Activated CD8-positive, alpha-beta memory T cell treated with anti-CD3 and anti-CD28 coated beads for 4 hours (primary cell): ENCODE results near the gene NOC2L.
"Not testable (repeated sequence)": the region's sequence is repeated elsewhere in the genome, so short reads cannot be mapped to it uniquely, and the experiment has no call there.

ENCODE experiments used
- DNase-seq, 2 donors: peaks; one replicate each; pipeline ENCODE4 v3.0.0-alpha.2; 2020; ENCODE audit warnings: low read depth in 2 of 2

The NOC2L gene

DNA sequence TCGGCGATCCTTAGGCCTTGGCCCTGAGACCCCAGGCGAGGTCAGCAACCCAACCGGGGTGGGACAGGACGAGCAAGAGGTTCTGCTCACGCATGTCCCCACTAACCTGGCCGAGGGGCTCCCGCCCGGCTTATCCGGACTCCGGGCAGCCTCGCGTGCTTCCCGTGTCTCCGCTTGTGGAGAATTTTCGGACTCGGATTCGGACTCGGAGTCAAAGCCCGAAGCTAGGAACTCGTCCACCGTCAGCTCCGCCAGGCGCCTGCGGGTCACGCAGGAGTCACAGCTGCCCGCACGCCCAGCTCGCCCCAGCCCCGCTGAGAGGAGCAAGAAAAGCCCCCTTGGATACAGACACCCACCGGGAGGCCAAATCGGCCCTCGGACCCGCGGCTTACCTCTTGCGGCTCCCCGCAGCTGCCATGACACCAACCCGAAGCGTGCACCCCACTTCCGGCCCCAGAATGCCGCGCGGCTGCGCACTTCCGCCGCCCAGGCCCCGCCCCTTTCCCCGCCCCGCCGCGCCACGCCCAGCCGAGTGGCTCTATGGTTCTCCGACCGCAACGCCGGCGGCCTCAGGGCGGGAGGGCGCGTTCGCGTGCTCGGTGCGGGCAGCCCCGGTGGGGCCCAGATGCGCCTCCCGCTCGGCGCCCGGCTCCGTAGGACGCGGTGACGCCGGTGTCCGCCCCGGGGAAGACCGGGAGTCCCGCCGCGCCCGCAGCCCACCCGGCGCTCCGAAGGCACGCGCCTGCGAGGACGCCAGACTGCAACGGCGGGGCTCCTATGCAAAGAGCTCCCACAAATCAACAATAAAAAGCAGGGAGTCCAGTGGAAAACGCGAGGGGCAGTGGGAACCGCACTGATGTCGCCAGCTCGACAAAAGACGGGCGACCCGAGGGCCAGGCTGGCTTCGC, at the start of gene NOC2L:
NOC2L (minus strand) TSS at position 434 of the 908 bp plus-strand sequence; CDS start at position 418, 16 bp downstream.
- peak; percentile 90 to 97 for DNase-seq

DNA sequence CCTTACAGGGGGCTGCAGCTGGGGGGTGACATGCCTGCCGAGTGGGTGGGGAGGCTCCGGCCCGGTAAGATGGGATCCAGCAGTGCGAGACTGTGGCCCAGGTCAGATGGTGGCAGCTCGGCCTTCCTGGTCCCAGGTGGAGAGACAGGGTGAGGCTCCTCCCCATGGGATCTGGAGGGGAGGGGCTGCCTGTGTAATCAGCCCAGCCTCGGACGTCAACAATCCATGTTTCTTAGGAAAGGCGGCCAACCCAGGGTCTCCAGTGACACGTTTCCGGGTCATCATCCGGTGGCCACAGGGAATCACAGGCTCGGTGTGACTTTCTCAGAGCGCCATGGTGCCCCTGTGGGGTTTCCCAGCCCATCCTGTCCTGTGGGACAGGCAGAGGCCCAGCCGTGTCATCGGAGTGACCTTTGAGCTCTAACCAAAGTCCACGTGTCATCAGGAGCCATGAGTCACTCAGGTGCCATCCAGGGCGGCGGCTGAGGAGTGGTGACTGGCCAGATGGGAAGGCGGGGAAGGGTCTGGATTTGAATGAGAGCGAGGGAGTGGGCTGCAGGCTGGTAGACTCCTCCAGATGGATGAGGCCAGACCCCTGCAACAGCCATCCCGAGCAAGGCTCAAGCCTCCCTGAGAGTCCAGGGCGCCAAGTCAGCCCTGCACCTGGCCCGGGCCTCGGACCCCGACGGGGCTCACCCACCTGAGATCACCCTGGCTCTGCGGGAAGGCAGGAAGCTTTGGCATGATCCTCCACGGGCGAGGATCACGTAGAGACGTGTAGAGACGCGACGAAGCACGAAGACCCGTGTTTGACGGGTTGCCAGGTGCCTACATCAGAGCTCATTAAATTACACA, 47.5 kb upstream of the NOC2L start:
- DNase-seq = no peak

DNA sequence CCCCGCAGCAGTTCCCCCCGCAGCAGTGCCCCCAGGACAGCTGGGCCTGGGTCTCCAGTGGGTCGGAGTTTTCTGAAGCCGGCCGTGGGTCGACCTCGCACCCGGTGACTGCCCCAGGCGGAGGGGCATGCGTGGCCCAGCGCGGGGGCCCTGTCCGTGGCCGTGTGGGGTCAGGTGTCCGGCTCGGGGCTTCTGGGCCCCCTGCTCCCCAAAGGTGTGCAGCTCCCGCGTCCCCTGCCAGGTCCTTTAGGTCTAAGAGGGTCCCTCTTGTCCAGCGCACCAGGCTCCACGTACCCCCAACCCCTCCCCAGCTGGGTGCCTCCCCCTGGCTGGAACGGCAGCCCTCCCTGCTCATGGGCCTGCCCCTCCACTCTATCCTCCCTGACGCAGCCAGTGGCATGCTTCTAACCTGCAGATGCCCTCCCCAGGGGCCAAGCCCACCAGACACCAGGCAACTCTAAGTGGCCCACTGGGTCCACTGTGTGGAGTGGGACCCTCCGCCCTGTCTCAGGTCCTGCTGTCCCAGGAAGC, 46.8 kb upstream of the NOC2L start:
- DNase-seq = no peak

DNA sequence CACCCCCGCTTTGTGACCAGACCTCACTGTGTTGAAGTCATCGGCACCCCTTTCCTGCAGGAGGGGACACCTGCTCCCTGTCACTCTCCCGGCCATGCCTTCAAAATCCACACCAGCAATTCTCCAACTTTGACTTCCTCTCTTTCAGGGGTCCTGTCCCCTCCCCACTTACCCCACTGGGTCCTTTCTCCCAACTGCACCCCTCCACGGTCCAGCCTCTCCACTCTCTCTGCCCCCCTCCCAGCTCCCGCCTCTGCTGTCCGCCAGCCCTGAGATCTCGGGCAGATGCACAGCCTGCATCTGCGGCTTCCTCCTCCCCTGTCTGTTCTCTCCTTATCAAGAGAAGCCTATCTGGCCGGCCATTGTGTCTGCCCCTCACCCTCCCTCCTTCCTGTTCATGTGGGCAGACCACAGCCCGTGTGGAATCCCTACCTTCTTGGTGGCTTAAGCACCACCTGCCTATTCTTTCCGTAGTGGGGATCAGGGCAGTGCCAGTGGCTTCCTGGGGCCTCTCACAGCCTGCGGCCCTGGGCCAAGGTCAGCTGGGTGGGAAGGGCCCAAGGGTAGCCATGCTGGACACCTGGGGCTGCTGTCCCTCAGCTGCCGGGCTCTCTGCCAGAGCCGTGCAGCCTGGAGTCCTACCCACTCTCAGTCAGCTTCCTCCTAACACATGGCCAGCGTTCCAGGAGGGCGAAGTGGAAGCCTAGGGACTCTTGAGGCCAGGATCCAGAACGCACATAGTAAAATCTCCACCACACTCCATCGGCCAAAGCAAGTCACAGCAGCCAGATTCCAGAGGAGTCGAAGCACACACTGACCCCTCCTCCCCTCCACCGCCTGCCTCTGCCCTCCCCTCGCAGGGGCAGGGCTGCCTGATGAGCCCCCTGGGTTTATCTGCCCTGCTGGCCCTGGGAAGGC, 46.0 kb upstream of the NOC2L start:
- DNase-seq = no peak

DNA sequence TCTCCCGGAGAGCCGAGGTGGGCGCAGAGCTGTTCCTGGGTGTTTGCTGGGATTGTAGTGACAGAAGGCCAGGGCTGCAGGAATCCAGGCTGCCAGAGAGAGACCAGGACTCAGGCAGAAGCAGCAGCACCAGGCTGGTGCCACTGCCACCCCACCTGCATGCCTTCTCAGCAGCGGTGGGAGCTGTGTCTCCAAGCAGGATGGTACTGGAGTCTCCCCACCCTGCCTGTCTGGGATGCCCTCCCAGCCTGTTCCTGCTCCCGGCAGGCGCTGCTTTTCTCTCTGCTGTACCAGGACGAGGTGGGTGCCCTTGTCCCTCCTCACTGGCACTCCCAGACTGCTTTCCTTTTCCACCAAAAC, 45.3 kb upstream of the NOC2L start:
- no peak for DNase-seq

DNA sequence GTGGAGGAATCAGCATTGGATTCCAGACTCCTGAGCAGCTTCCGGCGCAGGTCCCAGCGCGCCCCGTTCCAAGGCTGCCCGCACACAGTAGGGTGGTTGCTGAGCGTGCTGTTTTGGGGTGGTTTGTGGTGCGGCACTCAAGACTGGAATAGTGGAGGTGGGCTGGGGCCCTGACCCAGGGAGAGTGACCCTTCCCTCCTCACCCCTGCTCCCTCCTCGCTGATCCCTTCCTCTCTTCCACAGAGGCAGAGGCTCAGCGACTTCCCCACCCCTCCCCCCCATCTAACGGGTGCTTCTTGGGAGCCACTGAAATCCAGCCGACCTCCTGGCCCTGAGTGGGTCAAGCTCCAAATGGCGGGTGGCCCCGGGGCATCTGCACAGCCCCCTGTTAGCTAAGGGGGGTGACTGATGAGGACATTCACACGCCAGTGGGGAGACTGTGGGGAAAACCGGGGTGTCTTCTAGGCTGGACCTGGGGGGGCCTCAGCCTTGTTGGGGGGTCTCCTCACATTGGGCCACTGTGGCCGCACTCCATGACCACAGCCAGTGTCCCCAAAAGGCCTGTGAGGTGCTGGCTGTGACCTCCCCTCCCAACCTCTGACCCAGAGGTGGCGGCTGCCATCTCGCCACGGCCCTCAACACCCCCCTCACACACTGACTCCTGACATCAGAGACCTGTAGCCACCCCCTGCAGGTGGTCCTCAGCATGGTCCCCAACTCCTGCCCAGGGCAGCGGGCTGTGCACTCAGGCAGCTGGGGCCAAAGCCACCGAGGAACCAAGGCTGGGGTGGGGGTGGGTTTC, 44.8 kb upstream of the NOC2L start:
- no peak for DNase-seq

DNA sequence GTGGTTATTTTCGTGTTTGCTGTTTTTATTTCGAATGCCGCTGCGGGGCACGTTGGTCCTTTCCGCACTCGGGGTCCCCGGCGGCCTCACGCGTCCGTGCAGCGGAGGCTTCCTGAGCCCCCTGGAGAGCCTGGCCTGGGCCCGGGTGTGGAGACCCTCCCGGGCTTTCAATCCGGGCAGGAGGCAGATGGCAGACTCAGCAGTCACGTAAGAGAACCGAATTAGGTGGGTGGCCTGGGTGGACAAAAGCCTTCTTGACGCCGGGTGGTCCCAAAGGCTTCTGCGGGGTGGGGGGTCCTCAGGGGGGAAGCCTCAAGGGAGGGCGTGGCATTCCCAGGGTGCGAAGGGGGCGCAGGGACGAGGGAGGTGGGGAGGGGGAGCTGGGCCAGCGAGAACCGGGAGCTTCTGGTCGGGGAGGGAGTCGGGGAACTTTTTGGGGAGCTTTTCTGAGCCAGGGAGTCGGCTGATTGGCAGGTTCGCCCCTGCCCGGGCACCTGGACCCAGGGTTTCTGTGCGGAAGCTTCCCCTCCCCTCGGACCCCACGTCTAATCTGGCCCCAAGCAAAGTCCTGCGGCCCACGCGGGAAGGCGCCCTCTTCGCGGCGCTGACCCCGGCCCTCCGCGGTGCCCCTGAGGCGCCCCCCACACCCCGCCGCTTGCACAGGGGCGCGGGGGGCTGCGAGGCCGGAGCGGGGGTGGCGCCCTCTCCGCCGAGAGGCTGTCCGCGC, 42.2 kb upstream of the NOC2L start:
- DNase-seq = no peak

DNA sequence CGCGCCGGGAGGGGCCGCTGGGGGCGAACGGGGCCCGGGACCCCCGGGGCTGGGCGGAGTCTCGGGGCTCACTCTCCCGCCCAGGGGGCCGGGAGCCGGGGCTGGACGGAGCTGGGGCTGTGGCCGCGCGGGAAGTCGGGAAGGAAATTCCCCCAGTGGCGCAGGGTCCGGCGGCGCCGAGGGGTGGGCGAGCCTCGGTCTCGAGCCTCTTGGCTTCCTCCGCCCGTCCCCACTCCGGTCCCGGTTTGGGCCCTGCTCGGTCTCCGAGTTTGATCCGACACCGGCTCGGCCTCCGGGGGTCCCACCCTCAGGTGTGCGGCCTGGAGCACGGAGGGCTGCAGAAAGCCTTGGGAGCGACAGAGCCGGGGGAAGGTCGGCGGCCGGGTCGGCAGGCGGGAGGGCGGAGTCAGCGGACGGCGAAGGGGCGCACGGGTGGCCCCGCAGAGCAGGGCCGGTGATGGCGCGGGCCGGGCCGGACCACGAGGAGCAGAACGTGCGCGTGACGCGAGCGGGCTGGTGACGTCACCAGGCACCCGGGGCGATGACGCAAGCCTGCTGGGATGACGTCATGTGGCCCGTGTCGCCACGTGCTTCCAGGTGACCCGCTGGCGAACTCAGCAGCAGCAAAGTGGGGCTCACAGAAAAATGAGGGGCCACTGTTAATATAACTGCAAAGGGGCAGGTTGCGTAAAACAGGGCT, 41.5 kb upstream of the NOC2L start:
- DNase-seq = peak; percentile 49 to 55

DNA sequence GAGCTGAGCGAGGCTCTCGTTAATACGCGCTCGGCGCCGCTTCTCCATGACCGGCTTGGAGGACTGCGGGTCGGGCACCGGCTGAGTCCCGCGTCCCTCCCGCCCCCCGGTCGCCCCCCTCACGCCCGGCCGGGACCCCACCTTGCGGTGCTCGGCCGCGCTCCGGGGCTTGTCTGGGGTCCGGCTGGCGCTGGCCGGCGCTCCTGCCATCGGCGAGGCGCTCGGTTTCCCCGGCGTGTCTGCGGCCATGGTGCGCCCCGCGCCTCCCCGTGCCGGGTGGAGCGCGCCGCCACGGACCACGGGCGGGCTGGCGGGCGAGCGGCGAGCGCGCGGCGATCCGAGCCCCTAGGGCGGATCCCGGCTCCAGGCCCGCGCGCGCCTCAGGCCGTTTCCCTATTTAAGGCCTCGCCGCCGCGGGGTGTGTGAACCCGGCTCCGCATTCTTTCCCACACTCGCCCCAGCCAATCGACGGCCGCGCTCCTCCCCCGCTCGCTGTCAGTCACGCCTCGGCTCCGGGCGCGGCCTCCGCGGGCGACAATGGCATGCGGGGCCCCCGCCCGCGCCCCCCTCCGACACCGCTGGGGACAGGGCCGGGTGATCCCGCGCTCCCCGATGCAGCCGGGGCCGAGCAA, 40.8 kb upstream of the NOC2L start, which contains the start of gene HES4:
HES4 (minus strand) TSS at position 373 of the 632 bp plus-strand sequence; CDS start at position 249, 124 bp downstream.
- peak in 1 of 2 donors; percentile 36 for DNase-seq

DNA sequence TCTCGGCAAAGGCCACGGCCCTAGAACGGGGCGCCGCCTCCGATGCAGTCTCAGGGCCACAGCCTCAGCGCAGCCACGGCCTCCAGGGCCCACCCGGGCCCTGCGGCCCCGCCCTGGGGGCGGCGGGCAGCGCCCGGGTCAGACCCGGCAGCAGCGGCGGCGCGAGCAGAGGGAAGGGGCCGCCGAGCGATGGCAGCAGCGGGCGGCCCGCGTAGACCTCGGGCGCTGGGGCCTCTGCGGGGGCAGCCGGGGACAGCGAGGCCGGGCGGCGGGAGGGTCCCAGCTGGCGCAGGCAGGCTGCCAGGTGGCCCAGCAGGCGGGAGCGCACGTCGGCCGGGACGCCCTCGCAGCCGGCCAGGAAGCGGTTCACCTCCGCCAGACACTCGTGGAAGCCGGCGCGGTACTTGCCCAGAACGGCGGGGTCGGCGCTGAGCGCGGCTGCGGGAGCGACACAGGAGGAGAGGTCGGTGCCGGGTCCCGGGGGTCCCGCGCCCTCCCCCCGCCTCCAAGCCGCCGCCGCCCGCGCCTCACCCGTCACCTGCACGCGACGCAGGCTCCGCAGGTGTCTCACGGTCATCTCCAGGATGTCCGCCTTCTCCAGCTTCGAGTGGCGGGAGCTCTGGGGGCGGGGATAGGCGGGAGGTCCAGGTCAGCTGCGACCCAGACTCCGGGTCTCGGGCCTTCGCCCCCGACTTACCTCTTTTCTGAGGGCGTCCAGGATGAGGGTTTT, 40.1 kb upstream of the NOC2L start:
- DNase-seq = no peak

DNA sequence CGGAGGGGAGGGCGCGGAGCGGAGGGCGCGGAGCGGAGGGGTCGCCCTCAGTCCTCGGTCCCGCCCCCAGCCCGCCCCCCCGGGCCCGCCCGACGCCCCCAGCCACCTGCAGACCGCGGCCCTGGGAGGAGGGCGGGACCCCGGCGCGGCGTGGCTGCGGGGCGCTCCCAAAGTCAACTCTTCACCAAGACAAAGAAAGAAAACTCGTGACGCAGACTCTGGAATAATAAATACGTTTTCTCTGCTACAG, 39.6 kb upstream of the NOC2L start:
- no peak for DNase-seq

DNA sequence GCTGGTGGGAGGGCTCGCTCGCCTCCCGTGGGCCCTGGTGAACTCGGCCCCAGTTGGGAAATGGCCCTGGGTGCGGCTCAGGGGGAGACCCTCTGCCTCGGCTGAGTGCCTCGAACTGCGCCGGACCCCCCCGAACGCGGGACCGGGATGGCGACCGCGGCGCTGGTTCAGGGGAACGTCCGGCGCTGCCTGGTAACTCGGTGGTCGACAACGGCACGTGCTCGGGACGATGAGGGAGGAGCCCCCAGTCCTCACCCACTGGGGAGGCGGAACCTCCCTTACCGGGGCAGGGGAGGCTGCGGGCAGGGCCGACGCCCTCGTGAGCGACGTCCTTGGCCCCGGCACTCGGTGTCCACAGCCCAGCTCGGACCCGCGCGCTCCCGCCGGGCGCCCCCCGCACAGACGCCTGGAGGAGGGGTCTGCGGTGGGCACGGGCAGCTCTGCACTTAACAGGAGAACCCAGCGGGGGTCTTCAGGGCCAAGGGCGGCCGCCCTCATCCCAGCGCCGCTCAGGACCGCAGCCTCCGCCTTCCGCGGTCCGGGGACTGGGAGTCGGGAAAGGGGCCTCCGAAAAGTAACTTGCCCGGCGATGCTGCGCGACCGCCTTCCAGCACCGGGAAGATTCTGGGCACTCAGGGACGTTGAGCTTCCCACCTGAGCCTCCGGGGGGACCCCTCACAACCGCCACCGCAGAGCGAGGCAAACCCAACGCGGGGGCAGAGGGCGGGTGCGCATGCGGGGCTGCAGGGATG, 39.1 kb upstream of the NOC2L start:
- DNase-seq = no peak

DNA sequence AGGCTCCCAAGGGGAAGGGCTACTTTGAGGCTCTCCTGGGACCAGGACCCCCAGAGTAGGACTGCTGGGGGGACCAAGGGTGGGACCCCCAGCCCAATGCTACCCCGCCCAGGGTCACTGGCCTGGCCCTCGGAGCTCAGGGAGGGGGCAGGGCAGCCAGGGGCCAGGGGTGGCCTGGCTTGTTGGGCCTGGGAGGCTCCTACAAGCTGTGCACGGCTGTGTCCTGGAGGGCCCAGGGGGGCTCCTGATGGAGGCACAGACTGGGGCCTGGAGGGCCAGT, 38.6 kb upstream of the NOC2L start:
- no peak for DNase-seq

DNA sequence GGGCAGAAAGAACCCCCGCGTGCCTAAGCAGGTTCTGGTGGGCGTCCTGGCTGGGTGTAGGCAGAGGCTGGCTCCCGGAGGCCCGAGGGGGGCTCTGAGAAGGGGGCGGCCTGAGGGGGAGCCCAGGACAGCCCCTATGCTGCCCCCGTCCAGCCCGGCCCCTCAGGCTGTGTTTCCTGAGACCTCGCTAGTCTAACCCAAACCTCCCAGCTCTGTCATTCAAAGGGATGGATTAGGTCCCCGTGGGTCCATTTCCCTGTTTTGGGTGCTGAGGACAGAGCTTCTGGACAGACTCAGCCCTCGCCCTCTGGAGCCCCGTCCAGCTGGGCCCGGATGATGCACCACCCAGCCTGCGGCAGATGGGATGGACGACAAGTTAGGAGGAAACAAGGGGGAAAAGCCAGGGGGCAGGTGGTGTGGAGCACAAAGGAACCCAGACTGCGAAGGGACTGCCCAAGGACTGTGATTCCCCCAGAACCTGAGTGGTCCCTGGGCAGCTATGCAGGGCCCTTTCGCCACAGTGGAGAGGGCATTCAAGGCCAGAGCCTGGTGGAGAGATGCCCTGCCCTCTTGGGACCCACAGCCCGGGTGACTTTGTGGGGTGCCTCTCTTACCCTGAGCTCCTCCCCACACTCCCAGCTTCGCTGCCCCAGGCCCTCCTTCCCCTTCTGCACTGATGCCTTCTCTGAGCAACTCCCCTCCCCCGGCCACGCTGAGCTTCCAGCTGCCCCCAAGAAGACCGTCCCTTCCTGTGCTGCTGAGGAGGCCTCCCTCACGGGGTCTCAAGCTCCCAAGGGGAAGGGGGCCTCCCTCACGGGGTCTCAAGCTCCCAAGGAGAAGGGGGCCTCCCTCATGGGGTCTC, 38.0 kb upstream of the NOC2L start:
- no peak for DNase-seq

DNA sequence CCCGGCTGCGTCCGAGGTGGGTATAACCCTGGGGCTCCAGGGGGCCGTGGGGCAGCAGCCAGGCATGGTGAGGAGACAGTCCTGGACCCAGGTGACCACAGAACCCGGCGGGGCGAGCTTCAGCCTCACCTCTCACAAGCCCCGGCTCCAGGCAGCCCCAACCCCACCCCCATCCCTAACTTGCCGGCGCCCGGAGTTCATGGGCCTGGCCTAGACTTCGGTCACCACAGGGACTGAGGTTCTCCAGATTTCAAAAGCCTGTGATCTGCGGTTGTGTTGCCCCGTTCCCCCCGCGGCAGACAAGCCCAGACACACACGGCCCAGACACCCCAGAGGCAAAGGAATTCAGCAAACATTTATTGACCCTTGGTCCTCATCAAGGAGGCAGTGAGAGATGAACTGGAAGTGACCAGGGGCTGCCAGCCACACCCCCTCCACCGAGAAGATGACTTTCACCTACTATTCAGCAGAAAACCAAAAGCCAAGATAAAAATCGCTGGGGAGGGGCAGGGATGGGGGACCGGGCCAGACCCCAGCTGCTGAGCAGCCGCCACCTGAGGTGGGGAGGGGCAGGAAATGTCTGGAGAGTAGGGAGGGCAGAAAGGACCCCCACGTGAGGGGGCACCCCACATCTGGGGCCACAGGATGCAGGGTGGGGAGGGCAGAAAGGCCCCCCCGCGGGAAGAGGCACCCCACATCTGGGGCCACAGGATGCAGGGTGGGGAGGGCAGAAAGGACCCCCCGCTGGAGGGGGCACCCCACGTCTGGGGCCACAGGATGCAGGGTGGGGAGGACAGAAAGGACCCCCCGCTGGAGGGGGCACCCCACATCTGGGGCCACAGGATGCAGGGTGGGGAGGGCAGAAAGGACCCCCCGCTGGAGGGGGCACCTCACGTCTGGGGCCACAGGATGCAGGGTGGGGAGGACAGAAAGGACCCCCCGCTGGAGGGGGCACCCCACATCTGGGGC, 36.9 kb upstream of the NOC2L start:
- DNase-seq = no peak

DNA sequence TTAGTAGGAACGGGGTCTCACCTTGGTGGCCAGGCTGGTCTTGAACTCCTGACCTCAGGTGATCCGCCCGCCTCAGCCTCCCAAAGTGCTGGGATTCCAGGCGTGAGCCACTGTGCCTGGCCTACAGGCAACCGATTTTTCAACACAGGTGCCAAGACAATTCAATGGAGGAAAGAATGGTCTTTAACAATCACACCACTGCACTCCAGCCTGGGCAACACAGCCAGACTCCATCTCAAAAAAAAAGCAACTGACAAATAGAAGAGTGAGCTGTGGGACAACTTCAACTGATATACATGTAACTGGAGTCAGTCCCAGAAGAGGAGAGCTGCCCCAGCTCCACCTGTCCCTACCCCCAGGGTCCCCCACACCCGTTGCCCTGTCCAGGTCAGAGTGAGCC, 35.5 kb upstream of the NOC2L start:
- DNase-seq = not testable (repeated sequence)
